ENCODE results near the gene SEMA5A.

Gene SEMA5A

GRCh38 chr5:9507974-9508373, 37.9 kb downstream of the SEMA5A start:
- DNase-seq, result no peak

DNA sequence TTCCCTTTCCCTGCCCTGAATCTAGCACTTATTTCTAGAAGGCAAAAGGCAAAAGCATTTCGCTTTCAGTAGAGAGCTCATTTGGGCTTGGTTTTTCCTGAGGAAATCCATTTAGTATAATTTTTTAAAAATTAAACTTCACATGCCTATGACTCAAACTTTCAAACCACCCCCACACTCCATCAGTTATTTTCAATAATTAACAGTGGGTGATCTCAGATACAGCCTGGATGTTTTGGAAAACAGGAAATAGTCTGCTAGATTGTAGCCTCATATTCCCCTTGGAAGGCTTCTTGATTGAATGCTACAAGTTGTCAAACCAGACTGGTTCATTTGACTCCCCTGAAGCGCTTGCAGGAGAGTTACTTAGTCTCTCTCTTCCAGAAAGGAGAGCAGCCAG, 40.6 kb downstream of the SEMA5A start:
- DNase-seq, result no peak

DNA sequence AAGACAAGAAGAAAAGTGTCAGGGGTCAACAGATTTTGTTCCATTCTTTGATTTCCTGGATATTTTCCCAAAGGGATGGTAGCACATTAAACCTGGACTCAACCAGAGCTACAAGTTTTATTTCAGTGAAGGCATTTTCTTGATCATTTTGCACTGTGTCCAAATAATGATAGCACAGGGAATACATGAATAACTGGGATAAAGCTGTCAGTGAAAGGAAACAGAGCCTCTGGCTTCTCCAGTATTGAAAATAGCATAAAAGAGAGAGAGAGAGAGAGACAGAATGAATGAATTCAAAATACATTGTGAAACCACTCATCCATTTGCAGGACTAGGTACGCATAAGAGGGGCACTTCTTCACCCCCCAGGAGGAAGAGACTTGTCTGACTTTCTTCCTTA, 43.0 kb downstream of the SEMA5A start:
- DNase-seq, result no peak

- no peak for DNase-seq
Observed at GRCh38 chr5:9502050-9502834, 43.6 kb downstream of the SEMA5A start.

DNA sequence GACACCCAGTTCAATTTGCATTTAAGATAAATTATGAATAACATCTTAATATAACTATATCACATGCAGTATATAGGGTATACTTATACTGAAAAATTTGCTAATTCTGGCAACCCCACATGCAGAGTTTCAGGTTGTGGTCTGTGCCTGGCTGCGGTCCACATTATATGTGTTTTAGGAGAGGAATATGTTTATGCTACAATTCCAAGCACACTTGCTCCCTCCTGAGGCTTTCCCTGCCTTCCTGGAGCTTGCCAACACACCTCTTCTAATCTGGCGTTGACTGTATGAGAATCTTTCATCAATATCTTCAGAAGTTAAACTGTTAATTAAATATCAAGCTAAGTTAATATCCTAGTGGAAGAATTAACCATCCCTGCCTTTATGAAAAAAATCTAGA, 45.2 kb downstream of the SEMA5A start:
- no peak for DNase-seq

GRCh38 chr5:9500193-9500592, 45.7 kb downstream of the SEMA5A start:
- DNase-seq, result no peak

GRCh38 chr5:9499498-9499876, 46.4 kb downstream of the SEMA5A start:
- no peak for DNase-seq

- DNase-seq, result peak in 1 of 2 experiments; percentile 33
Observed at GRCh38 chr5:9498541-9499497, 47.1 kb downstream of the SEMA5A start.

DNA sequence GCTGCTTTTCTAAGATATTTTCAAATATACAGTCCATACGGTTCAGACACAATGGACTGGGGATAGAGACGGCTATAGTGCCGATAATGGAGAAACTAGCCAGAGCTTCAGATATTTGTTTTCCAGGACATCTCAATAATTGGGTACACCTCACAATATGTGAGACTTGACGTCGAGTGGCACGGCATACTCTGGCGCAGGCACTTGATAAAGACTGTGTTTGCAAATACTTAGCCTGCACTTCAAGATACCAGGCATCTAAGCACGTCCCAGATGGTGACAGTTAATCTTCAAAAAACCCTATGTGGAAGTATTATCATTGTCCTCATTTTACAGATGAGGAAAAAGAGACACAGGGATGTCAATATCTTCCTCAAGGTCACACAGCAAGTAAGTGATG, 48.5 kb downstream of the SEMA5A start:
- no peak for DNase-seq

- DNase-seq, result no peak
Observed at GRCh38 chr5:9496801-9497200, 49.1 kb downstream of the SEMA5A start.

DNA sequence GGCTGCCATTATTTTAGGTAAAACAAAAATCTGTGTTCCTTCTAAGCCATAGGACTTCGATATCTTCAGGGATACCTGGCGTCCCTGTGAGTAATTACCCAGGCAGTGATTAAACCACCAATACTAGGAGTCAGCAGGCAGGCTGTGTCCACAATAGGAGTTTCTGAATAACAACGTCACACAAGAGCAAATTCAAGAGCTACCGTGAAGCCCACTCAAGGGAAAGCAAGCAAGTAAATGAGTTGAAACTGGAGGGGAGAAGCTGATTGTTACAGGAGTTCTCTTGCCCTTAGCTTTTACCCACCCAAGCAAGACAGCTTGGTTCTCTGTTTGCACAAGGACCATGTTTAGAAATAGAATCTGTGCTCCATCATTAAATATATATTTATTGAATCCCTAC, 50.8 kb downstream of the SEMA5A start:
- no peak for DNase-seq

- DNase-seq, result no peak
Observed at GRCh38 chr5:9494301-9494700, 51.6 kb downstream of the SEMA5A start.

DNA sequence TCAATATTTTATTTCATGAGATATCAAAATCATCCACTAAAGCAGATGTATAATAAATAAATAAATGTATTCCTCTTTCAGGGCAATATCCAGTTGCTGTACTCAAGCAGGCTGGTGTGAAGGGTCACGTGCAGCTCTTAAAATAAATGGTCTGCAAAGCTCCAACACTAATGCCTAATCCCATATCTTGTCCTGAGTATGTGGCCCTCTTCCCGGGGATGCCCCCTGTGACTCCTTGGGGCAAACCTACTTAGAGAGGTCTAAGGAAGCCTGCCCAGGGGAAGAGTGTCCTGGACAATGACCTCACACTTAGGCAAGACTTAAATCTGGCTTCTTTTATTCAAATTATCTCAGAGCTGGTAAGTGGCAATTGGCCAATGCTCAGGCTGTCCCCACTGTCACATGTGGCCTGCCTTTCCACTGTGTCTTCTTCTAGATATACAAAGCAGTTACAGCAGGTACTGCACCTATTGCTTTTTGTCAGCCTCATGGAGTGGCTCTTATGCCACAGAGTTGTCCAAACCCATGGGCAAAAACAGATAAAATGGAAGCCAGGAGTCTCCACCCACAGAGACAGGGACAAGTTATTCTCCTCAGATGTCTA, 55.3 kb downstream of the SEMA5A start:
- DNase-seq, result no peak

- DNase-seq, result no peak
Observed at GRCh38 chr5:9483779-9484178, 62.1 kb downstream of the SEMA5A start.

GRCh38 chr5:9483243-9483642, 62.6 kb downstream of the SEMA5A start:
- DNase-seq, result peak; percentile 14 to 50

- no peak for DNase-seq
Observed at GRCh38 chr5:9482381-9482780, 63.5 kb downstream of the SEMA5A start.

DNA sequence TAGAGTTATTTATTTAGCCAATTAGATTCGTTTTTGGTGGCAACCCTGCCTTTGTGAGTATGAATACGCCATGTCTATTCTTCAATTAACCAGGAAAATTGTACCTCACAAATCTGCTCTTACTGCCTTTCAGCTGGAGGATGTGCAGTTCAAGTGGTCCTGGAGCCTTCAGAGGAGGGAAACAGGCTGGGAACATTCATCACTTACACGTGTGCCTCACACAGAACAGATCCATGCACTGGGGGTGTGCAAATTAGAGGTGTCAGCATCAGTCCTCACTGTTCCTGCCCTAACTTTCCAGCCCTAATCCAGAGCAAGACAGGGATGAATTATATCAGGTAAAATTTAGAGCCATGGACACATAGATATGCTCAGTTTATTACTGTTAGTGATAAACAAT, 65.4 kb downstream of the SEMA5A start:
- no peak for DNase-seq

GRCh38 chr5:9479990-9480389, 65.9 kb downstream of the SEMA5A start:
- DNase-seq, result no peak

DNA sequence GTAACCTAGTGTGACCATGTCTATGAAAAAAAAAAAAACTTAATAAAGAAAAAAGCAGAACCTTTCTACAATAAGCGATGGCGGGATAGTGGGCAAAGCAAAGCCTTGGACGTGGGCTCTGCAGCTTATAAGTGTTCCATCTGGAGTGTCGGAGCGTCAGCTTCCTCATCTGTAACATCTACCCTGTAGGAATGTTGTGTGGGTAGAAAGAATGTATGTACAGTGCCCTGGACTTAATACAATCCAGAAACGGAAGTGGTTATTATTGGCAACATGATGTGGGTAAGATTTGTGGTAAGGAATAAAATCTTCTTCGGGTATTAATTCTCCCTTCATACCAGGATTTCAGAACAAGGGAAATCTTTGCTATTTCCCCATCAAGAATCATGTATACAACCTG, 66.5 kb downstream of the SEMA5A start:
- no peak for DNase-seq

DNA sequence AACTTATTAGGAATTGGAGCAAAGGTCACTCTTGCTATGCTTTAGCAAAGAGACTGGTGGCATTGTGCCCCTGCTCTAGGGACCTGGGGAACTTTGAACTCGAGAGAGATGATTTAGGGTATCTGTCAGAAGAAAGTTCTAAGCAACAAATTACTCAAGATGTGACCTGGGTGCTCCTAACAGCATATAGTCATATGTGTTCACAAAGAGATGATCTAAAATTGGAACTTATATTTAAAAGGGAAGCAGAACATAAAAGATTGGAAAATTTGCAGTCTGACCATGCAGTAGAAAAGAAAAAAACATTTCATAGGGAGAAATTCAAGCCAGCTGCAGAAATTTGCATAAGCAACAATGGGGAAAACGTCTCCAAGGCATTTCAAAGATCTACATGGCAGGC, 68.3 kb downstream of the SEMA5A start:
- no peak for DNase-seq

DNA sequence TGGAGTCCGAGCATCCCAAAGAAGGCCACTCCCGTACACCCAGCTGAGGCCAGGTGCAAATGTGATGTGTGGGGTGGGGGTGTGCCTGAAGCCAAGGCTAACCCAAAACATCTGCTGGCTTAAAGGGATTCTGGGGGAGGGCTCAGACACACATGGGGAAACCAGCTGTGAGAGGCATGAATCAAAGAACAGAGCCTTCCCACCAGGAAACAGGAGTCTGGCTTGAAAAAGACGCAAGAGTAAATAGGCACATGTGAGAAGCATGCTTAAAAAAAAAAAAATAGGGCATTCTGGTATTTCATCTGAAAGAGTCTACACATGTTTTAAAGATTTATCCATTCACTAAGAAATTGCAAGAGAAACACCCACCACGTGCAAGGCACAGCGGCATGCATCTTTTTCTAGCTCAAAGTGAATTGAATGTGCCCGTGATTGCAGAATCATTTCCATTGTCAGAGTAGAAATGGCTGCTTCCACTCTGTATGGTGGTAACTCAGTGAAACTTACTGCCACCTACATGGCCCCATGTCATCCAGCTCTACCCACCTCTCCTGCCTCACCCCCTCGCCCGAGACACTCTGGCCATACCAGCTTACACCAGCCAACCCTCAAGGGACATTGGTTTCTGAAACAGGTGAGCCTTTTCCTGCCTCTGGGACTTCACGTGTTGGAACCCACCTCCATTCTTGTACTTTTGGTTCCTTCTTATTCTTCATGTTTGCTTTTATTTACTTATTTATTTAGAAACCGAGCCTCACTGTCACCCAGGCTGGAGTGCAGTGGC, 71.5 kb downstream of the SEMA5A start:
- no peak for DNase-seq

DNA sequence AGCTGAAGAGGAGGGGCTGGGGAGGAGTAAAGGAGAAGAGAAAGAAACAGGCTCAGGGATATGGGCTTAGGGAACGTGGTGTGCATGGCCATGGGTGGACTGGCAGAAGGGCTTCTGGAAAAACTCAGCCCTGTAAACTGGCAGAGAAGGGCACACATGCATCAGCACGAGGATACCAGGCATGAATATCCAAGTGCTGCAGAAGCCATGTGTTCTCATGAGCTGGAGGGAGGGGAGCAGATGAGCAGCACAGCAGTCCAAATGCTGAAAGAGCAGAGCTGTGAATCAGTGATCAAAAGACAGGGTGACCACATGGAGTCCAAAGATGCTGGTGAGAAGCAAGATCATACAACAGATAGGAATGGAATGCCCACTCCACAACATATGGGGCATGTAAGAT, 72.3 kb downstream of the SEMA5A start:
- DNase-seq, result no peak

- DNase-seq, result no peak
Observed at GRCh38 chr5:9470410-9470809, 75.5 kb downstream of the SEMA5A start.

All from SW 1271 (cell line).